Stimulated activated CD8-positive, alpha-beta memory T cell treated with anti-CD3 and anti-CD28 coated beads, Interleukin-4, amount 100 ng/mL, for 24 hours (primary cell): Measurements from ENCODE around the gene C2orf92.
"Not testable (repeated sequence)": the region's sequence is repeated elsewhere in the genome, so short reads cannot be mapped to it uniquely, and the experiment has no call there.

Experiments
- DNase-seq: peaks from one replicate; pipeline ENCODE4 v3.0.0-alpha.2; 2020; ENCODE audit warnings: low read depth

Gene C2orf92

GRCh38 chr2:97669448-97669847, at the start of gene C2orf92:
Gene C2orf92, plus strand, starts transcription at chr2:97669713. Its CDS starts 76 bp downstream, at chr2:97669789.
- no peak for DNase-seq

- not testable (repeated sequence) for DNase-seq
These were observed 49.0 kb upstream of the C2orf92 start for GRCh38 chr2:97620492-97620891.

GRCh38 chr2:97622976-97623375, 46.5 kb upstream of the C2orf92 start:
- DNase-seq: not testable (repeated sequence)

- DNase-seq: not testable (repeated sequence)
These were observed 44.0 kb upstream of the C2orf92 start for GRCh38 chr2:97625354-97626048.

GRCh38 chr2:97626049-97626430, 43.5 kb upstream of the C2orf92 start:
- DNase-seq: not testable (repeated sequence)

GRCh38 chr2:97644023-97644717, 25.3 kb upstream of the C2orf92 start:
- DNase-seq: no peak

- DNase-seq: no peak
These were observed 24.3 kb upstream of the C2orf92 start for GRCh38 chr2:97645112-97645694.

GRCh38 chr2:97645695-97646629, 23.6 kb upstream of the C2orf92 start, which contains the start of gene COX5B:
Gene COX5B, plus strand, starts transcription at chr2:97646062. Its CDS starts 25 bp downstream, at chr2:97646087.
- DNase-seq: peak; percentile 99

- no peak for DNase-seq
These were observed 22.5 kb upstream of the C2orf92 start for GRCh38 chr2:97646977-97647376.

- DNase-seq: no peak
These were observed 18.4 kb upstream of the C2orf92 start for GRCh38 chr2:97651114-97651513.

GRCh38 chr2:97653473-97653872, 16.0 kb upstream of the C2orf92 start:
- no peak for DNase-seq

- DNase-seq: no peak
These were observed 15.6 kb upstream of the C2orf92 start for GRCh38 chr2:97653874-97654273.

GRCh38 chr2:97654309-97654708, 15.2 kb upstream of the C2orf92 start:
- DNase-seq: no peak

GRCh38 chr2:97654791-97655190, 14.7 kb upstream of the C2orf92 start:
- DNase-seq: no peak

GRCh38 chr2:97656129-97656755, 13.3 kb upstream of the C2orf92 start:
- DNase-seq: no peak

GRCh38 chr2:97656905-97657587, 12.5 kb upstream of the C2orf92 start:
- DNase-seq: no peak

- no peak for DNase-seq
These were observed 11.4 kb upstream of the C2orf92 start for GRCh38 chr2:97657986-97658690.

- no peak for DNase-seq
These were observed 10.8 kb upstream of the C2orf92 start for GRCh38 chr2:97658691-97659157.

- DNase-seq: no peak
These were observed 10.1 kb upstream of the C2orf92 start for GRCh38 chr2:97659256-97660043.
